Measurements from ENCODE around the gene PLA2R1. TPM values are rescaled to one million over a fixed set of nuclear protein-coding genes. Genes with fewer than 3 reads are reported as not detected.

PLA2R1 gene
- total RNA-seq, 1 donor from 2014 or later, result 13.0 TPM

DNA sequence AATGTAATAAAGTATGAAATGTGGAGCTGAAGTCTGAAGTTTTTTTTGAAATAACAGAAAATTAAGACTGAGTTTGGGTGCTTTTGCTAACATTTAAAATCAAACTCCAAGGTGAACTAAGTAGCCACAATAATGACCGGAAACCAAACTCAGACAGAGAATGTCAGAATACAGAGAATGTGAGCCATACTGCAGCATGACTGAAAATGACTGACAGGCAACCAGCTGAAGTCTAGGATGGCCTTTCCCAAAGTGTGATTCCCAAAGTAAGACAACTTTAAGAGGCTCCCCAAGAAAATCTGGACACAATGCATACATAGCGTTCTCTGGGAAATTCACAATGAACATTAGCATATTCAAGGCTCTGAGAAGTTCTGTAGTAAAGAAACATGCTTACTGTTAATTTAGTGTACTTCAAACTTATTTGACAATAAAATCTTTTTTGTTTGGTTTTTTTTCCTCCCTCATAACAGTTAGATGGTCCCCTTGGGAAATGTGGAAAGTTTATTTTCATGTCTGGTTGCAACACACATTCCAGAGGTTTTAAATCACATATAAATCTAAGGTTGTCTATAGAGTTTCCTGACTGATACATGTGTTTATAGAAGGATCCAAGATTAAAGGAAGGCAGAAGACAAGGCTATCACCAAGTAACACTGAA lies 28.6 kb downstream of the PLA2R1 start:
- no peak for DNase-seq

DNA sequence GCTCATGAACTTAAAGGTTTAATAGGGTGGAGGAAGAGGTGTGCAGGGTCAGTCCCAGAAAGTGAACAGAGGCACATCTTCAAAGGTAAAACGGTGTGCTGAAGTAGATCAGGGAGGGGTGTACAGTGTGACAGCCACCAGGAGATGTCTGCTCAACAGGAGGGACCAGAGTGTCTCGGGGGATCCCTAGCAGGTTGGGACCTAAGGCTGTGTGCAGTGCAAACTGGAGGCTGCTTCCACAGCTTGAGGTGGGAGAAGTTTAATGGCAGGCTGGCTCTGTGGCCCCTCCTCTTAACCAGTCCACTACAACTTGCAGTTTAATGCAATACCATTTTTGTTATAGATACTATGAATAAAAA lies 33.2 kb downstream of the PLA2R1 start:
- DNase-seq, result no peak

DNA sequence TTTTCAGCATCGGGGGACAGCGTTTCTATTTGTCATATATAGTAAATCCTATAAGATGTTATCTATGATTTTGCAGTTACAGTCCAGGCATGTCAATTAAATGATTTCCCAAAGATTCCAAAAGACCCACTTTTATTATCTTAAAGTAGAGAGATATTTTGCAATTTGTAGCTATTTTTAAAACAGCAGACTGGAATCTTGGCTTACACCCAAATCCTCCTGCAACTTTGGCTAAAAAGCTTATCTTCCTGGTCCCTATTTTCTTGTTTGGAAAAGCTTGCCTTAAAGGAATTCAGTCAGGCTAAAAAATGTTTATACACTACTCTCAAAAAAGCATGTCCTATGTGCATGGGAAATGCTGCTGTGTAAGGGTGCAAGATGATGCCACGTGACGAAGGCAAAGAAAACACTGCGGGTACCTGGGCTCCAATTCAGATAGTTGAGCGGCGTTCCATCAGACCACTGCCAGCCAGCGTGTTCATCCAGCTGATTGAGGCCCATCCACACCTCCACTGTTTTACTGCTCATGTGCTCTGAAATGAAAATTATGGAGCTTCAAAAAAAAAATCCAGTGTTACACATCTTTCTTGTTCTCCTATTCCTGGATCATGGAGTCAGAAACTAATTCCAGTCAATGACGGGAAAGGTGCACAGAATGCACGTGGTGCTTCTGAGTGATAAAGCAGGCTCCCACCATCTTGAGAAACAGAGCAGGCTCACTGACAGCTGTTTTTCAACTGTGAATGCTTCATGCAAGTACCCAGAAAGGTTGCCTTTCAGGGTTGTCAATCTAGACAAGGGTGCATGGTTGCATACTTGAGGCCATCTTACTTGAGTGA lies 33.8 kb downstream of the PLA2R1 start:
- peak; percentile 25 for DNase-seq

GRCh38 chr2:160022162-160022561 lies 40.3 kb downstream of the PLA2R1 start:
- DNase-seq, result no peak

GRCh38 chr2:160019374-160020090 lies 42.9 kb downstream of the PLA2R1 start:
- DNase-seq, result no peak

DNA sequence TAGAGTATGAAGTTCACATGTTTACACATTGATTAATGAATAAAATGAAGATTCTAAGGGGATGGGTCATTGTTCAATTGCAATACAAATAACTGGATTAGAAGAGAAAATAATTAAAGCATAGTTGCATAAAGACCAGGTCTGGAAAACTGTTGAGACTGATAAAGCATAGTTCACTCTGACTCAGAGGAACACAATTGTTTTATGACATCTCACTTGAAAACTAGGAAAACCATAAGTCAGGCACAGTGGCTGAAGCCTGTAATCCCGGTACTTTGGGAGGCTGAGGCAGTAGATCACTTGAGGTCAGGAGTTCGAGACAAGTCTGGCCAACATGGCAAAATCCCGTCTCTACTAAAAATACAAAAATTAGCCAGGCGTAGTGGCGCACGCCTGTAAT lies 46.7 kb downstream of the PLA2R1 start:
- no peak for DNase-seq

DNA sequence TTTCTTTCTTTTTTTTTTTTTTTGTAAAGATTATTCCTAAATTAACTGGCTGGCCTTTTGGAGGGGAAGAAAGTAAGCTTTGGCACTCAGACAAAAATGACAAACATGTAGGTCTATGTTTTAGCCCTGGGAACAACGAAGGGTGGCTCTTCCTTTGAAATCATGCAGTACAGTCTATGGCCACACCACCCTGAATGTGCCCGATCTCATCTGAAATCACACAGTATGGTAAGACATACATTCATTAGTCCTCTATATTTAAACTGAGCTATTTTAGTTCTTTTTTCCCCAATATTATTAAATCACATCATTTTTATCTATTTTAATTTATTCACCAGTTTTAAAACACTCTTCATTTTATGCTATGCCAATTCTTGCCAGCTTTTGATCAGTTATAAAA lies 48.2 kb downstream of the PLA2R1 start:
- DNase-seq, result no peak

DNA sequence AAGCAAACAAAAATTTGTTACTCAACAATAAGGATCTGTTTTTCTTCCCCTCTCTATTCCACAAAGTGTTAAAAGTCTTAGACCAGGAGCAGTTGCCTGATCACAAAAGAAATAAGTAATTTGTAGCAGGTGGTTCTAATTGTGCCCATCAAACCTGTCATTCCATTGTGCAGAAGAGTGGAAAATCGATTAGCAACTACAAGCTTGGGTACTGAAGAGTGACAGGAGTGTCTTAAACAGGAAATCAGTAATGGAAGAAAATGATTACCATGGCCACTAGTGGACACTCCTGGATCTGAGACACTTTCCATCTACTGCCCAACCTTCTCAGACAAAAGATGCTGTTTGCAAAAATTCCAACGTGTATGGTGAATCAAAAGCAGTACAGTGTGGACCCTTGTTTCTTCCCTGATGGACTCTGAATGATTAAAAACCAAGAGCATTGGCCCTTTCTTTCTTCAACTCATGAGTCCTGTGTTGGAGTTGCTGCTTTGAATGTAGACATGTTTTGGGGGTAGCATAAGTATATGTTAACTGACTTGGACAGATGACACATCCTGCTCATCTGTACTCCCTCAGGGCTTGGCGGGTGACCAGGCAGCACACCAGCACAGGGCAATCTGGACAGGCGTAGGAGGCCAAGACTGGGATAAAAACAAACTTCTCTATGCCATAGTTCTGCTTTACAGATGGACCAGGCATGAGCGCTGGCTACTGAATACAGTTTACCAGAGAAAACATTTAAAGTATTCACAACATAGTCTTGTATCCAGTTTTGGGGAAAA lies 51.9 kb downstream of the PLA2R1 start:
- no peak for DNase-seq

GRCh38 chr2:160007111-160007510 lies 55.3 kb downstream of the PLA2R1 start:
- no peak for DNase-seq

DNA sequence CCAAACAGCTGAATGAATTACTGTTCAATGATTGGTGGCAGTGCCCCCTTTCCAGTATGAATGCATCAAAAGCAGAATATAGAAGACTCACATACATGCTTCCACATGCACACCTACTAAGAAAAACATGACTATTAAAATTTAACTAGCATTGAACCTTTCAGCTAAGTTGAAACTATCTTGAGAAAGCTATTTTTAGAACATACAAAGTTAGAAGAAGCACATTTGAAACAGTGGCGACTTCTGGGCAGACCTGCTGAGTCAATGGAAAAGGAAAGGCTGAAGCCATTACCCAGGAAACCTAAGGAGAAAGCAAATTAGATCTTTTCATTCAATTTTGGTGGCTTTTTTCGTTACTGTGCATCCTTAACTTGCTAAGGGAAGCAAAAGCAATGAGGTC lies 55.9 kb downstream of the PLA2R1 start:
- no peak for DNase-seq

DNA sequence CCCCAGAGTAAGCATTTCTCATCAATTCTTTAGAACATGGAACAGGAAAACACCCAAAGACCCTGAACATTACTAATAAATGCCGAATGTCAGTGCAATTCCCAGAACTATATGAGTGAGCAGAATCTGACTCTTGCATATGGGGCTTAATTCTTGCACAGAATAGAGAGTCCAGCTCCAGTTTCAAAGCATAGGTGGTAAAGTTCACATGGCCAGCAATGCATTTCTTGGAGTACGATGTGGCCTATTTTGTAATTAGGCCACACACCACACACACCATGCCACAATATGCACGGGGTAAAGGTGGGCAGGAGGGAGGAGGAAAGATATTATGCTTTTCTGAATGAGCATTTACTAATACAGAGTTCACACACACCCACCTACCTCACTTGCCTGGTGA lies 56.5 kb downstream of the PLA2R1 start:
- no peak for DNase-seq

DNA sequence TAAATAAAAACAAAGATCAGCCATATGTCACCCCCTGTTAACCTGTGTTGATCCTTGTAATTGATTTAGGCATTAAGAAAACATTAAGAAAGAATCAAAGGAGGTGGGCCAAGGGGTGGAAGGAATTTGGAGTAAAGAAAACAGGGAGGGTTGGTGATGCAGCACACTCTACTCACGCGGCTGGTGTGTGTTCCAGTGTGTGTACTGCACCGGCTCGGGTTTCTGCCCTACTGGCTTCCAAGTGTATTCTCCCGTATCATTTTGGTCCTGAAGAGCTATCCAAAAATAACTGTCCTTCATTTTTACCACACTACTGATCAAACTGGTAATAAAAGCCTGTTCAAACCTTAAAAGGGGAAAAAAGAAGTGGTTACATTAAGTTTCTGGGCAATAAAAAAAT lies 56.9 kb downstream of the PLA2R1 start:
- DNase-seq, result no peak

- DNase-seq, result no peak
Measured at GRCh38 chr2:159998961-159999360, 63.5 kb downstream of the PLA2R1 start.

GRCh38 chr2:159998243-159998642 lies 64.2 kb downstream of the PLA2R1 start:
- no peak for DNase-seq

GRCh38 chr2:159996792-159997546 lies 65.4 kb downstream of the PLA2R1 start:
- DNase-seq, result no peak

DNA sequence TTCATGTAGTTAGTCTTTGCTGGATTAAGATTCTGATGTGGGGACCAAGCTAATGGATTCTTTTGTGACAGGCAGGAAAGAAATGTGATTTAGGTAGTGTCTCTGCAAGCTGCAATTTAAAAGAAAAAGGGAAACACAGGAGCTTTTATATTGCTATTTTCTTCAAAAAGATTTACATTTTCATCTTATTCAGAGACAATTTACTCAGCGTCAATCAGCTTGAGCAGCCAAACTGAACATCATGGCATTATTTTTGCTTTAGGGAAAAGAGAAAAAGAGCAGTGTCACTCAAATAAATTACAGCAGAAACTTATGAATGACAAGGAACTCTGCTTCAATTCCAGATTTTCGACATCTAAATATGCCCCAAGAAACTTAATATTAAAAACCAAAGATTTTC lies 67.4 kb downstream of the PLA2R1 start:
- no peak for DNase-seq

DNA sequence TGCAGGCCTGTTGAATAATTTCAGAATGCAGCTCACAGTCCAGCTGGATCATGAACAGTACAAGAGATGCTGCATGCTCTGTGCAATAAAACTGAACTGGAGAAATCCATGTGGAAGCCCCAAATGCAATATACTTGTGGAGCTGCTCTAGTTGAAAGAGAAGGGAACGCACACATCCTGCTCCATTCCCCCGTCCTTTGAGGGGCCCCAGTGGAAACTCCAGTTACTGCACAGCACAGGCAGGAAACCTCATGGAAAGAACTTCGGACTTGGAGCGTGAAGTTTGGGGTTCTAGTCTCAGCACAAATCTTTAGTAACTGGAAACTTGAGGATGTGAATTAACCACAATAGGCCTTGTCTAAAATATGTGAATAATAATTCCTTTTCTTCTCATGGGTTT lies 73.2 kb downstream of the PLA2R1 start:
- DNase-seq, result no peak

GRCh38 chr2:159988412-159988970 lies 73.9 kb downstream of the PLA2R1 start:
- no peak for DNase-seq

GRCh38 chr2:159987181-159987580 lies 75.2 kb downstream of the PLA2R1 start:
- DNase-seq, result no peak

- DNase-seq, result no peak
Measured at GRCh38 chr2:159985656-159986055, 76.8 kb downstream of the PLA2R1 start.

GRCh38 chr2:159984034-159984433 lies 78.4 kb downstream of the PLA2R1 start:
- DNase-seq, result no peak

Measured in tongue (tissue), 2 donors.